Measurements from ENCODE around the gene RIN1. TPM values are rescaled to one million over a fixed set of nuclear protein-coding genes. Genes with fewer than 3 reads are reported as not detected.

RIN1 gene
- total and polyA plus RNA-seq, 2 of the 13 experiments (the other 11 are each of a cell fraction or from before 2014, with no cell fraction given), result 2.4 to 4.1 TPM

DNA sequence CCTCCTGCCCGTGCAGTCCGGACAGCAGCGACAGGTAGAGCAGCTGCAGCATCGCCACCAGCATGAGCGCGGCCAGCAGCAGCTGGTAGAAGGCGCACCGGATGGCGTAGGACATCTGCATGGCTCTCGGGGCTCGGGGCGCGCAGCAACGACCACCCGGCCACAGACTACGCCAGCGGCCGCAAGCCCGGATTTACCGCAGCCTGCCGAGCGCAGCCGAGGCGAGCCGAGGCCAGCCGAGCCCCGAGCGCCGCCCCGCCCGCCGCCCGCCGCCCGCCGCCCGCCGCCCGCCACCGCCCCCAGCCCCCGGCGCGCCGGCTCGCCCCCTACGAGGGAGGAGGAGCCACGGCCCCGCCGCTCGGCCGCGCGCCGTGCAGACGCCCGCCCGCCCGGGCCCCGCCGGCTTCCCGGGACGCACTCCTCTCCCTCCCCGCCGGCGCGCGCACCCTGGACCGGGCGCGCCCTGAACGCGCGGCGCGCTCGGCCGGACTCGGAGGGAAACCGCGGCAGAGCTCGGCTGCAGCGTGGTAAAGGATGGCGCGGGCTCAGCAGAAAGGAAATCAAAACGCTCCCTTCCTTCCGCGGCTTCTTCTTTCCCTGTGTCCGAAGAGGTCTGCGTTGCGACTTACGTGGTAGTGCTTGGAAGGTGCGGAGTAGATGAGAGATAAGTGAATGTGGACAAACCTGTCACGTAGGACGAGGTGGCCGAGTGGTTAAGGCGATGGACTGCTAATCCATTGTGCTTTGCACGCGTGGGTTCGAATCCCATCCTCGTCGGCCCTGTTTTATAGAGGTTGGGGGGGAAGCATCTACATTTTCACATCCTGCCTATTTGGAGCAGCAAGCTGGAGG is 11.4 kb upstream of the RIN1 start, which contains the start of gene B4GAT1 (continued):
- TF ChIP-seq, protein P1, sequence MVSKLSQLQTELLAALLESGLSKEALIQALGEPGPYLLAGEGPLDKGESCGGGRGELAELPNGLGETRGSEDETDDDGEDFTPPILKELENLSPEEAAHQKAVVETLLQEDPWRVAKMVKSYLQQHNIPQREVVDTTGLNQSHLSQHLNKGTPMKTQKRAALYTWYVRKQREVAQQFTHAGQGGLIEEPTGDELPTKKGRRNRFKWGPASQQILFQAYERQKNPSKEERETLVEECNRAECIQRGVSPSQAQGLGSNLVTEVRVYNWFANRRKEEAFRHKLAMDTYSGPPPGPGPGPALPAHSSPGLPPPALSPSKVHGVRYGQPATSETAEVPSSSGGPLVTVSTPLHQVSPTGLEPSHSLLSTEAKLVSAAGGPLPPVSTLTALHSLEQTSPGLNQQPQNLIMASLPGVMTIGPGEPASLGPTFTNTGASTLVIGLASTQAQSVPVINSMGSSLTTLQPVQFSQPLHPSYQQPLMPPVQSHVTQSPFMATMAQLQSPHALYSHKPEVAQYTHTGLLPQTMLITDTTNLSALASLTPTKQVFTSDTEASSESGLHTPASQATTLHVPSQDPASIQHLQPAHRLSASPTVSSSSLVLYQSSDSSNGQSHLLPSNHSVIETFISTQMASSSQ (IDR thresholded peaks at IDR 0.05; ENCODE audit: low read depth), result no peak
- TF ChIP-seq, protein P1 (CRISPR knock-in tag; IDR thresholded peaks at IDR 0.05; ENCODE audit: borderline replicate concordance), result 0 out of 2 replicates have a peak, but pooled peaks have one; percentile 29
- TF ChIP-seq MAFG (CRISPR knock-in tag; IDR thresholded peaks at IDR 0.05) (no peak), NFKBIZ (CRISPR knock-in tag; IDR thresholded peaks at IDR 0.05) (peak; percentile 78; the same call in 1 of the 2 replicates), ZNF564 (CRISPR knock-in tag; IDR thresholded peaks at IDR 0.05) (peak; percentile 1), ETV5 (CRISPR knock-in tag; IDR thresholded peaks at IDR 0.05; ENCODE audit: borderline replicate concordance) (0 out of 2 replicates have a peak, but pooled peaks have one; percentile 26), MAFF (IDR thresholded peaks at IDR 0.05; ENCODE audit: low read depth, low read length) (no peak), ZNF772 (CRISPR knock-in tag; IDR thresholded peaks at IDR 0.05) (no peak; the same call in 1 of the 2 replicates), ELF1 (CRISPR knock-in tag; IDR thresholded peaks at IDR 0.05) (peak; percentile 32; the same call in 1 of the 2 replicates), ZNF24 (IDR thresholded peaks at IDR 0.05) (peak; percentile 99), EED (CRISPR knock-in tag; IDR thresholded peaks at IDR 0.05) (no peak), ZNF317 (CRISPR knock-in tag; IDR thresholded peaks at IDR 0.05) (0 out of 2 replicates have a peak, but pooled peaks have one; percentile 26), ADNP (CRISPR knock-in tag; IDR thresholded peaks at IDR 0.05) (no peak), RBFOX2 (IDR thresholded peaks at IDR 0.05; ENCODE audit: low read depth, low read length) (peak; percentile 87), PAF1 (CRISPR knock-in tag; IDR thresholded peaks at IDR 0.05) (peak; percentile 80), PRPF4 (IDR thresholded peaks at IDR 0.05; ENCODE audit: low read depth, low read length, poor library complexity, severe bottlenecking) (no peak), RAD21 (CRISPR knock-in tag; IDR thresholded peaks at IDR 0.05) (peak; percentile 19; the same call in 1 of the 2 replicates)
- TF ChIP-seq, protein P2, sequence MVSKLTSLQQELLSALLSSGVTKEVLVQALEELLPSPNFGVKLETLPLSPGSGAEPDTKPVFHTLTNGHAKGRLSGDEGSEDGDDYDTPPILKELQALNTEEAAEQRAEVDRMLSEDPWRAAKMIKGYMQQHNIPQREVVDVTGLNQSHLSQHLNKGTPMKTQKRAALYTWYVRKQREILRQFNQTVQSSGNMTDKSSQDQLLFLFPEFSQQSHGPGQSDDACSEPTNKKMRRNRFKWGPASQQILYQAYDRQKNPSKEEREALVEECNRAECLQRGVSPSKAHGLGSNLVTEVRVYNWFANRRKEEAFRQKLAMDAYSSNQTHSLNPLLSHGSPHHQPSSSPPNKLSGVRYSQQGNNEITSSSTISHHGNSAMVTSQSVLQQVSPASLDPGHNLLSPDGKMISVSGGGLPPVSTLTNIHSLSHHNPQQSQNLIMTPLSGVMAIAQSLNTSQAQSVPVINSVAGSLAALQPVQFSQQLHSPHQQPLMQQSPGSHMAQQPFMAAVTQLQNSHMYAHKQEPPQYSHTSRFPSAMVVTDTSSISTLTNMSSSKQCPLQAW (CRISPR knock-in tag; IDR thresholded peaks at IDR 0.05), result no peak
- TF ChIP-seq, protein P3, sequence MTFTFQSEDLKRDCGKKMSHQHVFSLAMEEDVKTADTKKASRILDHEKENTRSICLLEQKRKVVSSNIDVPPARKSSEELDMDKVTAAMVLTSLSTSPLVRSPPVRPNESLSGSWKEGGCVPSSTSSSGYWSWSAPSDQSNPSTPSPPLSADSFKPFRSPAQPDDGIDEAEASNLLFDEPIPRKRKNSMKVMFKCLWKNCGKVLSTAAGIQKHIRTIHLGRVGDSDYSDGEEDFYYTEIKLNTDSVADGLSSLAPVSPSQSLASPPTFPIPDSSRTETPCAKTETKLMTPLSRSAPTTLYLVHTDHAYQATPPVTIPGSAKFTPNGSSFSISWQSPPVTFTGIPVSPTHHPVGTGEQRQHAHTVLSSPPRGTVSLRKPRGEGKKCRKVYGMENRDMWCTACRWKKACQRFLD (CRISPR knock-in tag; IDR thresholded peaks at IDR 0.05; ENCODE audit: borderline replicate concordance), result no peak
- TF ChIP-seq, protein P4, sequence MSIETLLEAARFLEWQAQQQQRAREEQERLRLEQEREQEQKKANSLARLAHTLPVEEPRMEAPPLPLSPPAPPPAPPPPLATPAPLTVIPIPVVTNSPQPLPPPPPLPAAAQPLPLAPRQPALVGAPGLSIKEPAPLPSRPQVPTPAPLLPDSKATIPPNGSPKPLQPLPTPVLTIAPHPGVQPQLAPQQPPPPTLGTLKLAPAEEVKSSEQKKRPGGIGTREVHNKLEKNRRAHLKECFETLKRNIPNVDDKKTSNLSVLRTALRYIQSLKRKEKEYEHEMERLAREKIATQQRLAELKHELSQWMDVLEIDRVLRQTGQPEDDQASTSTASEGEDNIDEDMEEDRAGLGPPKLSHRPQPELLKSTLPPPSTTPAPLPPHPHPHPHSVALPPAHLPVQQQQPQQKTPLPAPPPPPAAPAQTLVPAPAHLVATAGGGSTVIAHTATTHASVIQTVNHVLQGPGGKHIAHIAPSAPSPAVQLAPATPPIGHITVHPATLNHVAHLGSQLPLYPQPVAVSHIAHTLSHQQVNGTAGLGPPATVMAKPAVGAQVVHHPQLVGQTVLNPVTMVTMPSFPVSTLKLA (IDR thresholded peaks at IDR 0.05), result no peak
- TF ChIP-seq, protein P5, sequence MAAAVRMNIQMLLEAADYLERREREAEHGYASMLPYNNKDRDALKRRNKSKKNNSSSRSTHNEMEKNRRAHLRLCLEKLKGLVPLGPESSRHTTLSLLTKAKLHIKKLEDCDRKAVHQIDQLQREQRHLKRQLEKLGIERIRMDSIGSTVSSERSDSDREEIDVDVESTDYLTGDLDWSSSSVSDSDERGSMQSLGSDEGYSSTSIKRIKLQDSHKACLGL (CRISPR knock-in tag; IDR thresholded peaks at IDR 0.05), result no peak; the same call in 1 of the 2 replicates

Data from HepG2 (cell line).